H1 (cell line): ENCODE data around the gene ZNF598. TPM values are rescaled to one million over a fixed set of nuclear protein-coding genes. Genes with fewer than 3 reads are reported as not detected.

ENCODE experiments used
- CTCF ChIA-PET: fragments of 300-600 bp; sonication (Branson Sonifier 250); formaldehyde crosslinking; loops from one replicate; lab custom pipeline; 2021; ENCODE audit not compliant: partially characterized antibody; lab: Charles Lee
- POLR2A ChIA-PET: fragments of 300-600 bp; sonication (Branson Sonifier 250); formaldehyde crosslinking; loops from one replicate; lab custom pipeline; 2021; ENCODE audit warnings: inconsistent platforms; ENCODE audit not compliant: partially characterized antibody; lab: Charles Lee
- DNase-seq, 2 experiments: peaks; one replicate each; pipeline versions ENCODE4 v3.0.0 to v3.0.0-alpha.2; 2010 to 2022; ENCODE audit warnings: low spot score in 2 of 2, low read depth in 1 of 2, mixed read lengths in 1 of 2
- FAIRE-seq: peaks from 2 replicates; lab custom pipeline; 2011; peaks lifted over from hg19 to GRCh38; lab: Jason Lieb, UNC
- H2AFZ ChIP-seq: 2 replicates; pipeline ENCODE4 v1.8.1; 2012; ENCODE audit warnings: low read length, inconsistent platforms
- H2AK5ac ChIP-seq: 2 replicates; pipeline ENCODE4 v1.6.1; 2013; ENCODE audit warnings: low read depth, low read length
- H2BK120ac ChIP-seq: replicated peaks from 2 replicates; pipeline ENCODE3; 2013; ENCODE audit warnings: low read depth, low read length, inconsistent platforms
- H2BK12ac ChIP-seq: 2 replicates; pipeline ENCODE4 v1.6.1; 2013; ENCODE audit warnings: low read depth, low read length
- H2BK15ac ChIP-seq: 2 replicates; pipeline ENCODE4 v1.6.1; 2013; ENCODE audit warnings: low read length
- H2BK20ac ChIP-seq: 2 replicates; pipeline ENCODE4 v1.6.1; 2013; ENCODE audit warnings: low read length
- H2BK5ac ChIP-seq: 2 replicates; pipeline ENCODE4 v1.6.1; 2013; ENCODE audit warnings: low read depth, low read length
- H3K14ac ChIP-seq: 2 replicates; pipeline ENCODE4 v1.6.1; 2013; ENCODE audit warnings: inconsistent platforms; ENCODE audit not compliant: insufficient read length
- H3K18ac ChIP-seq: 2 replicates; pipeline ENCODE4 v1.6.1; 2013; ENCODE audit warnings: low read length; ENCODE audit errors: extremely low read depth
- H3K23ac ChIP-seq: 2 replicates; pipeline ENCODE4 v1.6.1; 2013; ENCODE audit warnings: inconsistent platforms; ENCODE audit not compliant: insufficient read length
- H3K23me2 ChIP-seq: 2 replicates; pipeline ENCODE4 v1.6.1; 2013; ENCODE audit warnings: low read depth, low read length
- H3K27ac ChIP-seq: 2 replicates; pipeline ENCODE4 v1.6.1; 2011; ENCODE audit warnings: low read depth, low read length, inconsistent platforms
- H3K27me3 ChIP-seq, 4 experiments: replicated peaks in 1 of 4; 1 replicate in 1 of 4; 2 replicates in 3 of 4; pipeline versions ENCODE4 v1.6.1 to v1.8.1; 2011 to 2013; ENCODE audit warnings: low read length in 3 of 4, mild to moderate bottlenecking in 3 of 4, inconsistent platforms in 2 of 4, mixed read lengths in 2 of 4, moderate library complexity in 1 of 4; ENCODE audit not compliant: control insufficient read depth in 3 of 4, insufficient read depth in 3 of 4; ENCODE audit errors: extremely low read depth in 1 of 4
- H3K36me3 ChIP-seq, 4 experiments: 2 replicates each; pipeline versions ENCODE4 v1.6.1 to v1.8.1; 2011 to 2013; ENCODE audit warnings: mild to moderate bottlenecking in 4 of 4, low read length in 3 of 4, moderate library complexity in 2 of 4, control low read depth in 1 of 4, inconsistent platforms in 1 of 4; ENCODE audit not compliant: insufficient read depth in 4 of 4, control insufficient read depth in 2 of 4
- H3K4ac ChIP-seq: replicated peaks from 2 replicates; pipeline ENCODE3; 2013; ENCODE audit warnings: low read length, low read depth, mixed read lengths, inconsistent platforms; ENCODE audit not compliant: insufficient read length
- H3K4me1 ChIP-seq, 4 experiments: replicated peaks in 1 of 4; 1 replicate in 1 of 4; 2 replicates in 3 of 4; pipeline versions ENCODE4 v1.6.1 to v1.8.1; 2011 to 2013; ENCODE audit warnings: low read length in 3 of 4, inconsistent platforms in 2 of 4, mixed read lengths in 1 of 4; ENCODE audit not compliant: insufficient read depth in 4 of 4, control insufficient read depth in 3 of 4
- H3K4me2 ChIP-seq, 2 experiments: 2 replicates each; pipeline versions ENCODE4 v1.6.1 to v1.8.1; 2011 to 2013; ENCODE audit warnings: low read depth in 2 of 2, low read length in 2 of 2, control low read depth in 1 of 2, inconsistent platforms in 1 of 2, mild to moderate bottlenecking in 1 of 2; ENCODE audit not compliant: insufficient read depth in 1 of 2
- H3K4me3 ChIP-seq, 4 experiments: fragments of 200-600, 300-600 bp in 1 of 4; sonication (generic), shearing (Covaris generic), sonication (Bioruptor Twin) in 1 of 4; 2 replicates each; pipeline versions ENCODE4 v1.5.1 to v1.8.1; 2011 to 2016; ENCODE audit warnings: low read length in 4 of 4, low read depth in 3 of 4, control low read depth in 2 of 4, inconsistent platforms in 2 of 4, mild to moderate bottlenecking in 2 of 4, mixed read lengths in 1 of 4, moderate library complexity in 1 of 4; ENCODE audit not compliant: insufficient read depth in 2 of 4; ENCODE audit errors: extremely low read depth in 1 of 4
- H3K56ac ChIP-seq: replicated peaks from 2 replicates; pipeline ENCODE3; 2013; ENCODE audit warnings: low read depth, mild to moderate bottlenecking, mixed read lengths, low read length, inconsistent platforms; ENCODE audit not compliant: insufficient read length
- H3K79me1 ChIP-seq: 2 replicates; pipeline ENCODE4 v1.6.1; 2013; ENCODE audit warnings: low read depth, low read length, control low read depth
- H3K79me2 ChIP-seq, 2 experiments: 2 replicates each; pipeline versions ENCODE4 v1.6.1 to v1.8.1; 2012 to 2013; ENCODE audit warnings: low read length in 2 of 2, mild to moderate bottlenecking in 2 of 2, inconsistent platforms in 1 of 2; ENCODE audit not compliant: insufficient read depth in 2 of 2, control insufficient read depth in 1 of 2
- H3K9ac ChIP-seq, 4 experiments: replicated peaks in 1 of 4; 1 replicate in 1 of 4; 2 replicates in 3 of 4; pipeline versions ENCODE4 v1.6.1 to v1.8.1; 2011 to 2013; ENCODE audit warnings: low read depth in 3 of 4, low read length in 3 of 4, control low read depth in 2 of 4, mild to moderate bottlenecking in 2 of 4, moderate library complexity in 2 of 4, inconsistent platforms in 1 of 4; ENCODE audit errors: extremely low read depth in 1 of 4
- H3K9me3 ChIP-seq, 2 experiments: 2 replicates each; pipeline versions ENCODE4 v1.6.1 to v1.8.1; 2012 to 2013; ENCODE audit warnings: mild to moderate bottlenecking in 2 of 2, moderate library complexity in 2 of 2, control low read depth in 1 of 2, inconsistent platforms in 1 of 2, low read depth in 1 of 2, low read length in 1 of 2, mixed read lengths in 1 of 2; ENCODE audit not compliant: insufficient read depth in 2 of 2
- H4K20me1 ChIP-seq, 2 experiments: replicated peaks in 1 of 2; 2 replicates each; pipeline versions ENCODE3 to v1.8.1; 2011 to 2013; ENCODE audit warnings: inconsistent platforms in 2 of 2, low read length in 2 of 2, mild to moderate bottlenecking in 1 of 2; ENCODE audit not compliant: insufficient read depth in 2 of 2, control insufficient read depth in 1 of 2
- H4K5ac ChIP-seq: 2 replicates; pipeline ENCODE4 v1.6.1; 2013; ENCODE audit warnings: low read length, low read depth, mixed read lengths, inconsistent platforms; ENCODE audit not compliant: insufficient read length
- H4K8ac ChIP-seq: 2 replicates; pipeline ENCODE4 v1.8.0; 2013; ENCODE audit warnings: mild to moderate bottlenecking, moderate library complexity, low read length, inconsistent platforms; ENCODE audit not compliant: insufficient read depth; ENCODE audit errors: extremely low read depth
- H4K91ac ChIP-seq: replicated peaks from 2 replicates; pipeline ENCODE3; 2013; ENCODE audit warnings: low read length, mixed read lengths, inconsistent platforms; ENCODE audit not compliant: insufficient read length
- ASH2L ChIP-seq: fragments of 200-600, 300-600 bp; sonication (generic); IDR thresholded peaks from one replicate; pipeline ENCODE4 v1.7.1; 2017; ENCODE audit warnings: low read length
- BACH1 ChIP-seq: IDR thresholded peaks from 2 replicates; pipeline ENCODE4 v1.6.1; 2012; ENCODE audit warnings: low read length, improper control_type of control experiment
- FOSL1 ChIP-seq: IDR thresholded peaks from 2 replicates; pipeline ENCODE4 v1.6.1; 2011; ENCODE audit warnings: mild to moderate bottlenecking, low read depth, low read length, moderate library complexity; ENCODE audit not compliant: insufficient read depth
- HDAC6 ChIP-seq: IDR thresholded peaks from one replicate; pipeline ENCODE4 v1.7.1; 2012; ENCODE audit warnings: low read depth, mild to moderate bottlenecking, inconsistent platforms, low read length, moderate library complexity
- SAP30 ChIP-seq: fragments of 300-600 bp; sonication (generic); IDR thresholded peaks from 2 replicates; pipeline ENCODE4 v1.7.1; 2012; ENCODE audit warnings: low read length, moderate library complexity, mild to moderate bottlenecking, inconsistent platforms; ENCODE audit not compliant: insufficient read depth, insufficient replicate concordance
- SUZ12 ChIP-seq: fragments of 200-600 bp; sonication (generic); IDR thresholded peaks from 2 replicates; pipeline ENCODE4 v1.6.1; 2012; ENCODE audit warnings: mild to moderate bottlenecking, inconsistent platforms, low read length, moderate library complexity, mixed read lengths
- ZNF274 ChIP-seq: IDR thresholded peaks from 2 replicates; pipeline ENCODE4 v1.7.0; 2012; ENCODE audit warnings: low read length, borderline replicate concordance; ENCODE audit errors: extremely low read depth
- WGBS, 2 experiments: shearing (Covaris generic) in 1 of 2; methylation state at CpG; one replicate each; pipeline versions ENCODE4 v1.1.6 to v1.1.7; 2013 to 2015; ENCODE audit warnings: low lambda C conversion rate in 2 of 2, mixed read lengths in 2 of 2, inconsistent platforms in 1 of 2, low coverage in 1 of 2, missing lambda C conversion rate in 1 of 2; ENCODE audit not compliant: insufficient replicate concordance in 2 of 2, insufficient coverage in 1 of 2, insufficient read length in 1 of 2; ENCODE audit errors: extremely low coverage in 1 of 2, missing lambda C conversion rate in 1 of 2; 5-methylcytosine and 5-hydroxymethylcytosine counted together
- polyA plus RNA-seq, 7 experiments: library from polyadenylated mRNA; depleted of rRNA in 3 of 7; stranded (reverse) in 5 of 7; unstranded in 2 of 7; fragments of >200 nt in 5 of 7; fragments of 200-250 nt in 2 of 7; gene quantifications; 1 replicate in 5 of 7; 2 replicates in 1 of 7; 4 replicates in 1 of 7; pipeline versions ENCODE4 v1.2.1 to v1.2.3, GENCODE V29; 2011 to 2013; ENCODE audit warnings: missing spikeins in 2 of 7, mixed read lengths in 2 of 7
- total RNA-seq: library from RNA; stranded (reverse); fragmentation: NEBNext Ultra II Directional; extraction: Animal tissue kit (Norgen Biotek cat#: 25700); gene quantifications from 2 replicates; pipeline ENCODE4 v1.2.1, GENCODE V29; 2021
- TF ChIP-seq, protein P1 (sequence below), 3 experiments: IDR thresholded peaks; 1 replicate in 2 of 3; 2 replicates in 1 of 3; pipeline versions ENCODE4 v1.5.1 to v1.6.1; 2011; ENCODE audit warnings: low read length in 3 of 3, mild to moderate bottlenecking in 3 of 3, inconsistent platforms in 2 of 3, low read depth in 1 of 3, moderate library complexity in 1 of 3; ENCODE audit not compliant: insufficient read depth in 1 of 3; ENCODE audit errors: control extremely low read depth in 1 of 3

Gene ZNF598
- total and polyA plus RNA-seq, 2 of the 8 experiments (the other 6 are each of a cell fraction or from before 2014, with no cell fraction given) = 29.3 to 47.6 TPM

DNA sequence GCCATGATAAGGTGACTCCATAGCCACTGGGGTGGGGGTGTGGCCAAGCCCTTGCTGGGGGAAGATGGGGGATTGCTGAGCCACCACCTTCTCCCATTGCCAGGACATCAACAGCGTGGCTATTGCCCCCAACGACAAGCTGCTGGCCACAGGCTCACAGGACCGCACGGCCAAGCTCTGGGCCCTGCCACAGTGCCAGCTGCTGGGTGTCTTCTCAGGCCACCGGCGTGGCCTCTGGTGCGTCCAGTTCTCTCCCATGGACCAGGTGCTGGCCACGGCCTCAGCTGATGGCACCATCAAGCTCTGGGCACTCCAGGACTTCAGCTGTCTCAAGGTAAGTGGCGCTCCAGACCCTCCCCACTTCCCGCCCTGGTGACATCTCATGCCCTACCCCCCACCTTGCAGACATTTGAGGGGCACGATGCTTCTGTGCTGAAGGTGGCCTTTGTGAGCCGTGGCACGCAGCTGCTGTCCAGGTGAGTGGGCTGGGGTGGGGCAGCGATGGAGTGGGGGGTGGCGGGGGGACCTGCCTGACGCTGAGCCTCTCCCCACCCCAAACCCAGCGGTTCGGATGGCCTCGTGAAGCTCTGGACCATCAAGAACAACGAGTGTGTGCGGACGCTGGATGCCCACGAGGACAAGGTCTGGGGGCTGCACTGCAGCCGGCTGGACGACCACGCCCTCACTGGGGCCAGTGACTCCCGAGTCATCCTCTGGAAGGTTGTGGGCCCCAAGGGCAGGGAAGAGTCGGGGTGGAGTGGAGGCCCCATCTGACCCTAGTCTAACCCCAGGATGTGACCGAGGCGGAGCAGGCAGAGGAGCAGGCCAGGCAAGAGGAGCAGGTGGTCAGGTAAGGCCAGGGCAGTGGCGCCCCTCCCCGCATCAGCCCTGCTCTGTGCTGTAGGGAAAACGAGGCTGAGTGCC, 32.4 kb downstream of the ZNF598 start:
- no peak overlapping the region for H2BK5ac ChIP-seq
- FAIRE-seq = no peak
- no peak for TF ChIP-seq FOSL1
- no peak for TF ChIP-seq SUZ12
- TF ChIP-seq BACH1 = no peak
- no peak for TF ChIP-seq HDAC6
- TF ChIP-seq, protein P1, sequence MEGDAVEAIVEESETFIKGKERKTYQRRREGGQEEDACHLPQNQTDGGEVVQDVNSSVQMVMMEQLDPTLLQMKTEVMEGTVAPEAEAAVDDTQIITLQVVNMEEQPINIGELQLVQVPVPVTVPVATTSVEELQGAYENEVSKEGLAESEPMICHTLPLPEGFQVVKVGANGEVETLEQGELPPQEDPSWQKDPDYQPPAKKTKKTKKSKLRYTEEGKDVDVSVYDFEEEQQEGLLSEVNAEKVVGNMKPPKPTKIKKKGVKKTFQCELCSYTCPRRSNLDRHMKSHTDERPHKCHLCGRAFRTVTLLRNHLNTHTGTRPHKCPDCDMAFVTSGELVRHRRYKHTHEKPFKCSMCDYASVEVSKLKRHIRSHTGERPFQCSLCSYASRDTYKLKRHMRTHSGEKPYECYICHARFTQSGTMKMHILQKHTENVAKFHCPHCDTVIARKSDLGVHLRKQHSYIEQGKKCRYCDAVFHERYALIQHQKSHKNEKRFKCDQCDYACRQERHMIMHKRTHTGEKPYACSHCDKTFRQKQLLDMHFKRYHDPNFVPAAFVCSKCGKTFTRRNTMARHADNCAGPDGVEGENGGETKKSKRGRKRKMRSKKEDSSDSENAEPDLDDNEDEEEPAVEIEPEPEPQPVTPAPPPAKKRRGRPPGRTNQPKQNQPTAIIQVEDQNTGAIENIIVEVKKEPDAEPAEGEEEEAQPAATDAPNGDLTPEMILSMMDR (IDR thresholded peaks at IDR 0.05; ENCODE audit: control extremely low read depth in 1 of 3, insufficient read depth in 1 of 3, low read depth in 1 of 3, low read length in 3 of 3) = no peak
- no peak for TF ChIP-seq ZNF274
- no peak for TF ChIP-seq ASH2L
- TF ChIP-seq SAP30 = no peak

More for the DNA sequence above, 32.4 kb downstream of the ZNF598 start:
- Histone ChIP-seq H3K9me3 (no peaks in the 10 kb centered on the region), H4K5ac (no peak overlapping the region), H3K79me1 (peaks cover 9% of the 10 kb centered on the region; the same call in 1 of the 2 replicates), H2AK5ac (no peak overlapping the region), H3K18ac (no peak overlapping the region), H3K14ac (no peak overlapping the region), H3K79me2 (peaks cover 3 to 13% of the 10 kb centered on the region in 2 experiments; a peak in 2 of 4 replicates), H4K91ac (no peak overlapping the region), H3K36me3 (peaks cover 11 to 33% (median 22%) of the 10 kb centered on the region in 4 experiments; a peak in 7 of 8 replicates), H4K8ac (no peak overlapping the region), H3K9ac (no peak overlapping the region), H3K4me3 (no peak overlapping the region), H3K23me2 (peaks cover 18% of the 10 kb centered on the region; the same call in 1 of the 2 replicates), H2BK15ac (no peak overlapping the region), H3K56ac (no peak overlapping the region), H3K27ac (no peak overlapping the region), H2BK20ac (no peak overlapping the region), H2BK12ac (no peak overlapping the region), H3K4me2 (no peak overlapping the region), H3K4me1 (peaks cover 3 to 32% (median 26%) of the 10 kb centered on the region in 4 experiments), H3K4ac (no peak overlapping the region), H3K27me3 (peaks cover 8 to 30% (median 29%) of the 10 kb centered on the region in 4 experiments; a peak in 6 of 7 replicates), H4K20me1 (peaks cover 2 to 27% of the 10 kb centered on the region in 2 experiments), H2BK120ac (no peak overlapping the region), H2AFZ (no peak overlapping the region), H3K23ac (no peak overlapping the region)
- 94% methylated on average over 30 of the region's 33 CpGs; no CpG with 5 or more reads in 1 of the 2 experiments for WGBS, 2 experiments
- no peak for DNase-seq
- POLR2A ChIA-PET = interaction anchor here (0.9 to 28.2 kb wide), 10 partner anchors 8 to 201 kb away, joined by 3 to 736 read pairs (median 7); partner anchors contain the start of genes NDUFB10, RNF151, RPS2 and SYNGR3
- CTCF ChIA-PET = interaction anchor here (0.7 to 1.5 kb wide), 4 partner anchors 19 to 55 kb away, joined by 3 to 5 read pairs (median 4); no protein-coding TSS in a partner anchor
